ENCODE data around the gene KCNH4.

GRCh38 chr17:42153919-42154742 is 26.8 kb downstream of the KCNH4 start:
- no peak for TF ChIP-seq CTCF (IDR thresholded peaks at IDR 0.05; ENCODE audit: low read depth, low read length, poor library complexity, severe bottlenecking)
- TF ChIP-seq EZH2phosphoT487 (IDR thresholded peaks at IDR 0.05; ENCODE audit: borderline replicate concordance, low read length) = no peak

All from DOHH2 (cell line).